Calu3 (cell line): ENCODE results near the gene ZNF90. TPM values are rescaled to one million over a fixed set of nuclear protein-coding genes. Genes with fewer than 3 reads are reported as not detected.
"Not testable (repeated sequence)": the region's sequence is repeated elsewhere in the genome, so short reads cannot be mapped to it uniquely, and the experiment has no call there.

ENCODE experiments used
- BruUV-seq: library from RNA; stranded (reverse); fragments of 400-500 nt; replicated peaks from 2 replicates; lab custom pipeline; 2021; lab: Mats Ljungman, UMichigan
- CTCF ChIA-PET: fragments of 300-600 bp; sonication (Branson Sonifier 250); formaldehyde crosslinking; loops from one replicate; lab custom pipeline; 2022; ENCODE audit warnings: antibody characterized with exemption; lab: Charles Lee
- DNase-seq: peaks from one replicate; pipeline ENCODE4 v3.0.0; 2022
- H3K27ac Mint-ChIP-seq: one replicate; pipeline ENCODE4 v1.8.0; 2022; ENCODE audit warnings: mixed read lengths; ENCODE audit not compliant: unreplicated experiment
- H3K27me3 Mint-ChIP-seq: one replicate; pipeline ENCODE4 v1.8.0; 2022; ENCODE audit warnings: mixed read lengths; ENCODE audit not compliant: unreplicated experiment
- H3K36me3 Mint-ChIP-seq: one replicate; pipeline ENCODE4 v1.8.0; 2022; ENCODE audit warnings: mild to moderate bottlenecking, moderate library complexity, mixed read lengths; ENCODE audit not compliant: insufficient read depth, unreplicated experiment
- H3K4me1 Mint-ChIP-seq: one replicate; pipeline ENCODE4 v1.8.0; 2022; ENCODE audit warnings: mild to moderate bottlenecking, low read depth, mixed read lengths; ENCODE audit not compliant: unreplicated experiment
- H3K4me3 Mint-ChIP-seq: one replicate; pipeline ENCODE4 v1.8.0; 2022; ENCODE audit warnings: mild to moderate bottlenecking, low read depth, moderate library complexity, mixed read lengths; ENCODE audit not compliant: unreplicated experiment
- H3K9me3 Mint-ChIP-seq: one replicate; pipeline ENCODE4 v1.8.0; 2022; ENCODE audit warnings: low read depth, mixed read lengths; ENCODE audit not compliant: unreplicated experiment
- intact Hi-C: fragments of 100-400 bp; cut with micrococcal nuclease; formaldehyde crosslinking; loops from one replicate; pipeline ENCODE4 v1.10.0; 2022; ENCODE audit not compliant: unreplicated experiment
- total RNA-seq: library from RNA; stranded (reverse); gene quantifications from 2 replicates; pipeline ENCODE4 v1.2.3, GENCODE V29; 2022
- TF ChIP-seq, protein P1 (sequence below): fragments of 200-600 bp; IDR thresholded peaks from one replicate; pipeline ENCODE4 v1.8.0; 2022; ENCODE audit warnings: antibody characterized with exemption; ENCODE audit not compliant: unreplicated experiment

Gene ZNF90
- total RNA-seq, 1 experiment from 2014 or later = 5.3 TPM

DNA sequence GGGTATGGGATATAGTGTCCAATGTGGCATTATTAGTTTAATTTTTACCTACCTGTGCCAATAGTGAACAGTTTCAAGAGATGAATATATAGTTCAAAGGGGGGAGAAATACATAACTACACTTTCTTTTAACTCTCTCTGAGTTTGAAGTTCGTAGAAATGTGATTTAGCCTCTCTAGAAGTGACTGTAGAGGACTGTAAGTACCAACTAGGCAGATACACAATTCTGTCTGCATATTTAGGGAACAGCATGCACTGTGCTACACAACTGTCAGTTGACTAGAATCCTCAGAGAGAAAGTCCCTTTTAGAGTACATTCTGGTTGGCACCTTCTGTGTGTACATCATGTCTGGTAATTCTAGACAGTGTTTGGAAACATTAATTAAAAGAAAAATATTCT is 17.5 kb upstream of the ZNF90 start:
- Mint-ChIP-seq H3K4me3 (no peak overlapping the region), H3K9me3 (no peaks in the 10 kb centered on the region), H3K36me3 (no peaks in the 10 kb centered on the region), H3K27ac (no peak overlapping the region), H3K27me3 (no peaks in the 10 kb centered on the region), H3K4me1 (no peaks in the 10 kb centered on the region)
- TF ChIP-seq, protein P1, sequence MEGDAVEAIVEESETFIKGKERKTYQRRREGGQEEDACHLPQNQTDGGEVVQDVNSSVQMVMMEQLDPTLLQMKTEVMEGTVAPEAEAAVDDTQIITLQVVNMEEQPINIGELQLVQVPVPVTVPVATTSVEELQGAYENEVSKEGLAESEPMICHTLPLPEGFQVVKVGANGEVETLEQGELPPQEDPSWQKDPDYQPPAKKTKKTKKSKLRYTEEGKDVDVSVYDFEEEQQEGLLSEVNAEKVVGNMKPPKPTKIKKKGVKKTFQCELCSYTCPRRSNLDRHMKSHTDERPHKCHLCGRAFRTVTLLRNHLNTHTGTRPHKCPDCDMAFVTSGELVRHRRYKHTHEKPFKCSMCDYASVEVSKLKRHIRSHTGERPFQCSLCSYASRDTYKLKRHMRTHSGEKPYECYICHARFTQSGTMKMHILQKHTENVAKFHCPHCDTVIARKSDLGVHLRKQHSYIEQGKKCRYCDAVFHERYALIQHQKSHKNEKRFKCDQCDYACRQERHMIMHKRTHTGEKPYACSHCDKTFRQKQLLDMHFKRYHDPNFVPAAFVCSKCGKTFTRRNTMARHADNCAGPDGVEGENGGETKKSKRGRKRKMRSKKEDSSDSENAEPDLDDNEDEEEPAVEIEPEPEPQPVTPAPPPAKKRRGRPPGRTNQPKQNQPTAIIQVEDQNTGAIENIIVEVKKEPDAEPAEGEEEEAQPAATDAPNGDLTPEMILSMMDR = no peak
- CTCF ChIA-PET = no interaction called here
- DNase-seq = no peak
- BruUV-seq = no TSS peak
- intact Hi-C loops = no loop called here

DNA sequence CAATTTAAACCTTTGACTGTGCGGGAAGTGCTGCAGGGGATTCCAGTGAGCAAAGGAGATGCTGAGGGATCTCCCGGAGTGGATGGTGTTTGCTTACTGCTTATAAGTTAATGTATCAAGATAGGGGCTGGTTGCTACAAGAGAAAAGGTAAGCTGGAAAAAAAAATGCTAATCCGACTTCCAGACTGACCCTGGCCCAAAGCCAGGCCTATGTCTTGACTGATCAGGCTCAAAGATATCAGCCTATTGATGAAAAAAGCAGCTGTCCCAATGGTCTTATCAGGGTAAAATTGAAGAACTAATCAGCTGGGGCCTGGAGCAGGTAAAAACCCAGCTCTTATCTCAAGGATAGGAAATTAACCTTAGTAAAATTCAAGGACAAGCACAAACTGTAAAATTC is 10.9 kb upstream of the ZNF90 start:
- TF ChIP-seq, protein P1 = no peak
- BruUV-seq = no TSS peak
- H3K4me1 Mint-ChIP-seq = no peaks in the 10 kb centered on the region

DNA sequence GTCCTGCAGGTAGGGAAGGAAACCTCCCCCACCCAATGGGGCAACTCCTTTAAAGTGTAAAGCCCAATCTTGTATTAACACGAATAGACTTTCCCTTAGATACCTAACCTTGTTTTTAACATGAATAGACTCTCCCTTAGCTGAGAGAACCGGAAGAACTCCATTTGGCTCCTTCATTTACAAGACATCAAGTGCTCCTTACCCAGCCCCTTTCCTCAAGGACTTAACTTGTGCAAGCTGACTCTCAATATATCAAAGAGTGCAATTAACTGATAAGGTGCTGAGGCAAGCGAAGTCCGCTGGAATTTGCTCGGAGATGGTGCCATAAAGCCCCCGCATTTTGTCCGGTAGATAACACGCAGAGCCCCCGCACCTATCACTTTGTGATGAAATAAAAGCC is 9.9 kb upstream of the ZNF90 start:
- no TSS peak for BruUV-seq
- no peaks in the 10 kb centered on the region for H3K36me3 Mint-ChIP-seq
- H3K9me3 Mint-ChIP-seq = peaks cover 11% of the 10 kb centered on the region
- intact Hi-C loops = no loop called here
- DNase-seq = no peak
- H3K27me3 Mint-ChIP-seq = no peaks in the 10 kb centered on the region
- CTCF ChIA-PET = no interaction called here
- TF ChIP-seq, protein P1 = no peak
- no peaks in the 10 kb centered on the region for H3K4me1 Mint-ChIP-seq
- H3K4me3 Mint-ChIP-seq = no peak overlapping the region
- no peak overlapping the region for H3K27ac Mint-ChIP-seq

More for the DNA sequence above, 10.9 kb upstream of the ZNF90 start:
- intact Hi-C loops = no loop called here
- no peak overlapping the region for H3K27ac Mint-ChIP-seq
- H3K36me3 Mint-ChIP-seq = no peaks in the 10 kb centered on the region
- peaks cover 8% of the 10 kb centered on the region for H3K9me3 Mint-ChIP-seq
- CTCF ChIA-PET = no interaction called here
- H3K4me3 Mint-ChIP-seq = no peak overlapping the region
- no peaks in the 10 kb centered on the region for H3K27me3 Mint-ChIP-seq
- no peak for DNase-seq

DNA sequence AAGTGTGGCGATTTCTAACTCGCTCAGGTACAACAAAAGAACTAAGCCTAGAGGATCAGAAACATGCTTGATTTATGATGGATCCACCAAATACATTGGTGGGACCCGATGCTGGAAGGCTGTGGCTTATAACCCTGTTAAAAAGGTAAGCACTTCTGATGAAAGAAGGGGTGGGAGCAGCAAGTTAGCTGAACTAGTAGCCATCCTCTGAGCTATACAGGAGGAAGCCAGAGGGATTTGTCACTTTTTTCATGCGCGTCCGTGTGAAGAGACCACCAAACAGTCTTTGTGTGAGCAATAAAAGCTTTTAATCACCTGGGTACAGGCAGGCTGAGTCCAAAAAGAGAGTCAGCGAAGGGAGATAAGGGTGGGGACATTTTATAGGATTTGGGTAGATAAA is 9.2 kb upstream of the ZNF90 start:
- H3K27me3 Mint-ChIP-seq, H3K27ac Mint-ChIP-seq, DNase-seq, intact Hi-C loops, H3K36me3 Mint-ChIP-seq, BruUV-seq, CTCF ChIA-PET, H3K4me3 Mint-ChIP-seq, H3K4me1 Mint-ChIP-seq: not testable (repeated sequence)
- H3K9me3 Mint-ChIP-seq = peaks cover 14% of the 10 kb centered on the region

DNA sequence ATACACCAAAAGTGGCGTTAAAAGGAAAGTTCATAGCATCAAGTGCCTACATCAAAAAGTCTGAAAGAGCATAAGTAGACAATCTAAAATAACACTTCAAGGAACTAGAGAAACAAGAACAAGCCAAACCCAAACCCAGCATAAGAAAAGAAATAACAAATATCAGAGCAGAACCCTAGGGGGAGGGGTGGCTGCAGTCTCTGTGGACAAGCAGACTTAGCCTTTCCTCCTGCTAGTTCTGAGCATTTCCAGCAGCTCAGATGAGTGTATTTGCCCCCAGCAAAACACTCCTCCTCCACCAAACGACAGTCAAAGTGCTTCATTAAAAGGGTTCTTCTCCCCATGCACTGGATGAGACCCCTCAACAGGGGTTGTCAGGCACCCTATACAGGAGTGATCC is 7.1 kb upstream of the ZNF90 start:
- Mint-ChIP-seq H3K9me3 (peaks cover 14% of the 10 kb centered on the region), H3K4me3 (no peak overlapping the region), H3K27ac (no peak overlapping the region), H3K36me3 (no peaks in the 10 kb centered on the region), H3K27me3 (no peaks in the 10 kb centered on the region), H3K4me1 (no peaks in the 10 kb centered on the region)
- TF ChIP-seq, protein P1 = no peak
- BruUV-seq = no TSS peak
- CTCF ChIA-PET = no interaction called here
- no peak for DNase-seq
- intact Hi-C loops = no loop called here
